Endodermal cell (in vitro differentiated cells): ENCODE data around the gene OR1S1. TPM values are rescaled to one million over a fixed set of nuclear protein-coding genes. Genes with fewer than 3 reads are reported as not detected.

Experiments
- DNase-seq: peaks from one replicate; pipeline ENCODE4 v3.0.0-alpha.2; 2017
- H3K27ac ChIP-seq: 2 replicates; pipeline ENCODE4 v1.5.1; 2013; ENCODE audit warnings: mild to moderate bottlenecking, low read depth, low read length, moderate library complexity
- H3K27me3 ChIP-seq: 2 replicates; pipeline ENCODE4 v1.6.1; 2013; ENCODE audit warnings: mild to moderate bottlenecking, low read length, moderate library complexity; ENCODE audit not compliant: insufficient read depth, control insufficient read depth, poor library complexity, severe bottlenecking
- H3K36me3 ChIP-seq: 2 replicates; pipeline ENCODE4 v1.7.0; 2013; ENCODE audit warnings: mild to moderate bottlenecking, low read length, moderate library complexity; ENCODE audit not compliant: control insufficient read depth, insufficient read depth
- H3K4me1 ChIP-seq: one replicate; pipeline ENCODE4 v1.7.0; 2013; ENCODE audit warnings: low read length; ENCODE audit not compliant: control insufficient read depth, insufficient read depth
- H3K4me3 ChIP-seq: 2 replicates; pipeline ENCODE4 v1.5.1; 2013; ENCODE audit warnings: mild to moderate bottlenecking, low read length, moderate library complexity
- H3K9ac ChIP-seq: 2 replicates; pipeline ENCODE4 v1.6.1; 2013; ENCODE audit warnings: mild to moderate bottlenecking, low read length, moderate library complexity; ENCODE audit not compliant: poor library complexity, severe bottlenecking; ENCODE audit errors: extremely low read depth
- H3K9me3 ChIP-seq: 2 replicates; pipeline ENCODE4 v1.6.1; 2013; ENCODE audit warnings: mild to moderate bottlenecking, low read length, moderate library complexity; ENCODE audit not compliant: control insufficient read depth
- H3K27ac Mint-ChIP-seq: 2 replicates; pipeline ENCODE4 v1.8.0; 2020; ENCODE audit warnings: mixed read lengths
- H3K27me3 Mint-ChIP-seq: 2 replicates; pipeline ENCODE4 v1.8.0; 2021; ENCODE audit warnings: mild to moderate bottlenecking, mixed read lengths; ENCODE audit not compliant: insufficient read depth
- H3K36me3 Mint-ChIP-seq: 2 replicates; pipeline ENCODE4 v1.8.0; 2020; ENCODE audit warnings: low read depth, mixed read lengths
- H3K4me1 Mint-ChIP-seq: 2 replicates; pipeline ENCODE4 v1.8.0; 2020; ENCODE audit warnings: mixed read lengths
- H3K4me3 Mint-ChIP-seq: 2 replicates; pipeline ENCODE4 v1.8.0; 2020; ENCODE audit warnings: mild to moderate bottlenecking, moderate library complexity, mixed read lengths
- H3K9me3 Mint-ChIP-seq: 2 replicates; pipeline ENCODE4 v1.8.0; 2020; ENCODE audit warnings: mild to moderate bottlenecking, mixed read lengths
- WGBS, 2 experiments: methylation state at CpG; one replicate each; pipeline versions ENCODE4 v1.1.5 to v1.1.7; 2013; ENCODE audit warnings: missing lambda C conversion rate in 2 of 2, mixed read lengths in 1 of 2; ENCODE audit not compliant: insufficient coverage in 1 of 2, insufficient read length in 1 of 2; 5-methylcytosine and 5-hydroxymethylcytosine counted together
- total RNA-seq, 2 donors: library from RNA; stranded (reverse); fragmentation: NEBNext Ultra II Directional in 1 of 2; extraction: Animal tissue kit (Norgen Biotek cat#: 25700) in 1 of 2; gene quantifications; 2 replicates in 1 of 2; 3 replicates in 1 of 2; pipeline ENCODE4 v1.2.1, GENCODE V29; 2021
- TF ChIP-seq, protein P1 (sequence below): fragments of 200-600 bp; sonication (generic); conservative IDR thresholded peaks from 2 replicates; pipeline ENCODE4 v1.5.0; 2021; ENCODE audit warnings: antibody characterized with exemption, mild to moderate bottlenecking

OR1S1 gene
- total RNA-seq, 2 donors from 2014 or later = not detected

DNA sequence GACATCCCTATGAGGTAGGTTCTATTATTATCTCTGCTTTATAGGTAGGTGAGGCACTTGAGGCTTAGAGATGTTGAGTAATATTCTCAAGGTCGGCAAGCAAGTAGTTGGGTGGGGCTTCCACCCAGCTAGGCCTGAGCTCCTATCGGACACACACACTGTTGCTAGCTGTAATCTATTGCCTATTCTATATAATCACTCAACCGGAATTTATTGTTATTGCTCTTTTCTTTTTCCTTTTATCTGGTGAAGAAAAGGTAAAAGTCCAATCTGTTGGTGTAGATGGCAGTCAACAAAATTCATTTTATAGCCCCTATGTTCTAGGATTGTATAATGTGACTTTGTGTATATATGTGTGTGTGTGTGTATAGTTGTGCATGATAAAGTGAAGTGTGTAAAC, 20.3 kb upstream of the OR1S1 start:
- Mint-ChIP-seq H3K36me3 (no peaks in the 10 kb centered on the region), H3K4me1 (no peaks in the 10 kb centered on the region), H3K27ac (no peak overlapping the region), H3K4me3 (no peak overlapping the region), H3K9me3 (peaks cover 3% of the 10 kb centered on the region), H3K27me3 (no peaks in the 10 kb centered on the region)
- Histone ChIP-seq H3K27ac (no peak overlapping the region), H3K9ac (no peak overlapping the region), H3K4me3 (no peak overlapping the region), H3K36me3 (no peaks in the 10 kb centered on the region), H3K27me3 (no peaks in the 10 kb centered on the region), H3K4me1 (no peaks in the 10 kb centered on the region), H3K9me3 (peaks cover 6% of the 10 kb centered on the region)
- TF ChIP-seq, protein P1, sequence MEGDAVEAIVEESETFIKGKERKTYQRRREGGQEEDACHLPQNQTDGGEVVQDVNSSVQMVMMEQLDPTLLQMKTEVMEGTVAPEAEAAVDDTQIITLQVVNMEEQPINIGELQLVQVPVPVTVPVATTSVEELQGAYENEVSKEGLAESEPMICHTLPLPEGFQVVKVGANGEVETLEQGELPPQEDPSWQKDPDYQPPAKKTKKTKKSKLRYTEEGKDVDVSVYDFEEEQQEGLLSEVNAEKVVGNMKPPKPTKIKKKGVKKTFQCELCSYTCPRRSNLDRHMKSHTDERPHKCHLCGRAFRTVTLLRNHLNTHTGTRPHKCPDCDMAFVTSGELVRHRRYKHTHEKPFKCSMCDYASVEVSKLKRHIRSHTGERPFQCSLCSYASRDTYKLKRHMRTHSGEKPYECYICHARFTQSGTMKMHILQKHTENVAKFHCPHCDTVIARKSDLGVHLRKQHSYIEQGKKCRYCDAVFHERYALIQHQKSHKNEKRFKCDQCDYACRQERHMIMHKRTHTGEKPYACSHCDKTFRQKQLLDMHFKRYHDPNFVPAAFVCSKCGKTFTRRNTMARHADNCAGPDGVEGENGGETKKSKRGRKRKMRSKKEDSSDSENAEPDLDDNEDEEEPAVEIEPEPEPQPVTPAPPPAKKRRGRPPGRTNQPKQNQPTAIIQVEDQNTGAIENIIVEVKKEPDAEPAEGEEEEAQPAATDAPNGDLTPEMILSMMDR = no peak
- DNase-seq = no peak
- 74 to 94% methylated on average over 2 to 3 of the region's 3 CpGs for WGBS, 2 experiments

DNA sequence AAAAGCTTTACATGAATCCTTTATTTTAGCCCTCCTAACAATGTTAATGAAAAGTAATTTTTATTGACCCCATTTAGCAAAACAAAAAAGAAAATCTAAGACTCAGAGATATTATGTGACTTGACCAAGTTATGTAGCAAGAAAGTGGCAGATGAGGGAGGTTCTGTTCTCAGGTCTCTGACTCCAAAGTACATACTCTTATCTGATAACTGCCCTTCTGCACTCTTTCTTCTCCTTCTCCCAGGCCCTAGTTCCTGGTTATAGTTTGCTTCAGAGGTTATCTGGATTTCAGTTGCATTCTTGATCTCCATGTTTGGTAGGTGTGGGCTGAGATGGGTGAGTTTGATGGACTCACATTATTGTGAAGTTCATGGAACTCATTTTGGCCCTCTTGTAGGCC, 19.1 kb upstream of the OR1S1 start:
- Histone ChIP-seq H3K27ac (no peak overlapping the region), H3K4me3 (no peak overlapping the region), H3K27me3 (no peaks in the 10 kb centered on the region), H3K9me3 (peaks cover 18% of the 10 kb centered on the region), H3K4me1 (no peaks in the 10 kb centered on the region), H3K9ac (no peak overlapping the region), H3K36me3 (no peaks in the 10 kb centered on the region)
- no peak overlapping the region for H3K4me3 Mint-ChIP-seq
- no peaks in the 10 kb centered on the region for H3K36me3 Mint-ChIP-seq
- no peak for DNase-seq
- no peaks in the 10 kb centered on the region for H3K4me1 Mint-ChIP-seq
- TF ChIP-seq, protein P1 = no peak
- no peak overlapping the region for H3K27ac Mint-ChIP-seq
- H3K9me3 Mint-ChIP-seq = peaks cover 10% of the 10 kb centered on the region
- no peaks in the 10 kb centered on the region for H3K27me3 Mint-ChIP-seq

DNA sequence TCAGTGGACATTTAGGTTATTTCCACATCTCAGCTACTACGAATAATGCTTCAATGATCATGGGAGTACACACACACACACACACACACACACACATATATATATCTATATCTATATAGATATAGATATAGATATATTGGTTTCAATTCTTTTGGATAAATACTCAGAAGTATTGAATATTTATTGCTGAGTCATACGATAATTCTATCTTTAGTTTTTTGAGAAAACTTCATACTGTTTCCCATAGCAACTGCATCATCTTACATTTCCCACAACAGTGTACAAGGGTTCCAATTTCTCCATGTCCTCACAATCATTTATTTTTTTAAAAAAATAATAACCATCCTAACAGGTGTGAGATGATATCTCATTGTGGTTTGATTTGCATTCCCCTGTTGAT, 16.6 kb upstream of the OR1S1 start:
- Histone ChIP-seq H3K27me3 (no peaks in the 10 kb centered on the region), H3K9me3 (peaks cover 19% of the 10 kb centered on the region), H3K9ac (no peak overlapping the region), H3K4me3 (no peak overlapping the region), H3K36me3 (no peaks in the 10 kb centered on the region), H3K27ac (no peak overlapping the region), H3K4me1 (no peaks in the 10 kb centered on the region)
- Mint-ChIP-seq H3K4me1 (no peaks in the 10 kb centered on the region), H3K27me3 (no peaks in the 10 kb centered on the region), H3K27ac (no peak overlapping the region), H3K9me3 (peaks cover 10% of the 10 kb centered on the region), H3K4me3 (no peak overlapping the region), H3K36me3 (no peaks in the 10 kb centered on the region)
- TF ChIP-seq, protein P1 = no peak
- WGBS, 2 experiments = 78% methylated on average over 2 of the region's 2 CpGs; no CpG with 5 or more reads in 1 of the 2 experiments
- DNase-seq = no peak
